HG03196 (cell line): ENCODE results near the gene KMT5C.

Experiments used
- ATAC-seq: cut with Tn5 transposase; IDR thresholded peaks from one replicate; pipeline ENCODE4 v1.9.1; 2021; ENCODE audit not compliant: unreplicated experiment

The KMT5C gene

DNA sequence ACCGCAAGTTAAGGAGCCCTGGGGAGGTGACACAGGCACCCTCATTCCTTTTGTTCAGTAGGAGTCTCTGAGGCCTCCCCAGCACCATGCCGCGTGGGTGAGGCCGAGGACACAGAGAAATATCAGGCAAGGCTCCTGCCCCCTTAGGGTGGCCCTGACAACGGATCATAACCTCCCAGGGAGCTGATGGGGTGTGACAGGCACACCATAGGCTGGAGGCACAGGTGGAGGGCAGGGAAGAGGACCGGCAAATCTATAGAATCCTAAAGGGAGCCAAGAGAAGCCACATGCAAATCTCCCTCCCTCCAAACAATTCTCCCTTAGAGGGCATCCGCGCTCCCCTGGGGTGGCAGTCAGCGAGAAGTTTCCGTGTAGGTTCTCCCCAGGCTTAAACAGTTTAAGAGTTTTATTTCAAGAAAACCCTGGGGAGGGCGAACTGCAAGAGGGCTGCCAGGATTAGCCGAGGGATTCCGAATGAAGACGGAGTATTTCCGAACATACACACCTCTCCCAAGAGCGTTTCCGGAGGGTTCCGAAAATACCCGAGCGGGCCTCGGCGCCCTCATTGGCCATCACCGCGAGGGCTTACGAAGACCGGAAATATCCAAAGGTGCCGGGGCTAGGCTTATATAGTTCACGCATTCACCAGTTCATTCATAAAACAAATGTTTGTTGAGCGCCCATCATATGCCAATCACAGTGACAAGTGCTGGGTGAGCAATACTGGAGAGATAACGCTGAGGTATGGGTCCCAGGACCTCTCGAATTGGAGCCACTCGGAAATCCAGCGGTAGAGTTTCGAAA, 45.4 kb downstream of the KMT5C start:
- ATAC-seq, result peak; percentile 49

DNA sequence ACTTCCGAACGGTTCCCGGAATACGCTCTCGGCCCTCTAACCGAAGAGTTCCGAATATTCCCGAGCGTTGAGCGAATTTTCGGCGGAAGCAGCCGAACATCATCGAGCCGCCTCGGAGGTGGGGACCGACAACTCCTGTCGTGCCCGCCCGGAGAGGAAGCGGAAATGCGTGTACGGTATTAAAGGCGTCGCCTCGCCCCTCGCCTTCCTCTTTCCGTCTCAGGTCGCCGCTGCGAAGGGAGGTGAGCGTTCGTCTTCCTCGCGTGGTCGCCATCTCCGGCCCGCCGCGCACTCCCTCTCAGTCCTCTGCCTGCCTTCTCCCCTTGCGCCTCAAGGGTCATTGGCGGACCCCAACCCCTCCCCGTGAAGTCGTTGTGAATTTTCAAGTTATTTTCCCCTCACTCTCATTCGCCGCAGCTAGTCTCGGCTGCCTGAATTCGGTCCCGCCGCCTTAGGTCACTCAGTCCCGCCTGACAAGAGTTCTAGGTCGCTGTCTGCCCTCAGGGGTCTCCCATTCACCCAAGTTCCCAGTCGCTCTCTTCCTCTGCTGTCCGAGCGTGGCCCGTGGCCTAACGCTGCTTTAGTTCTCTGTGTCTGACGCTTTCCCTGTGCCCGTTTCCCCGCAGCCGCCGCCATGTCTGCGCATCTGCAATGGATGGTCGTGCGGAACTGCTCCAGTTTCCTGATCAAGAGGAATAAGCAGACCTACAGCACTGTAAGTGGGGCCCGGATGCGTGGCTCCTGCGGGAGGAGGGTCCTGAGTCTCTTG, 46.2 kb downstream of the KMT5C start, which contains the start of gene RPL28:
Gene RPL28, plus strand, starts transcription at position 209 of the 769 bp plus-strand sequence. Its CDS starts 426 bp downstream, at position 635.
- peak; percentile 64 for ATAC-seq

DNA sequence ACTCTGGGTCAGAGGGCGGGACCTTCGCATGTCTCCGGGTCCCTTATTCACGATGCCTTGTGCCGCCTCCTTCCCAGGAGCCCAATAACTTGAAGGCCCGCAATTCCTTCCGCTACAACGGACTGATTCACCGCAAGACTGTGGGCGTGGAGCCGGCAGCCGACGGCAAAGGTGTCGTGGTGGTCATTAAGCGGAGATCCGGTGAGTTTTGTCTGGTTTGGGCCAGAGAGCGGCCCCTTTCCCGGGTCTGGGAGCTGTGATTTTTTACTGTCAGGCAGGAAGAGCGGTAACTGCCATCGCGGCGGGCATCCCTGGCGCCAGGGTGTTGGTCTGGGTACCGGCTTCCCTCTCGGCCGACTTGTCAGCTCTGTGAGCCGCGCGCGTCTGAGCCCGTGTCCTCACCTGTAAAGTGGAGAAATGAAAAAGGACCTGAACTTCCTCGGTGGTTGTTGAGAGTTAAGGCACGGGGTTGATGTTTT, 46.9 kb downstream of the KMT5C start:
- no peak for ATAC-seq

DNA sequence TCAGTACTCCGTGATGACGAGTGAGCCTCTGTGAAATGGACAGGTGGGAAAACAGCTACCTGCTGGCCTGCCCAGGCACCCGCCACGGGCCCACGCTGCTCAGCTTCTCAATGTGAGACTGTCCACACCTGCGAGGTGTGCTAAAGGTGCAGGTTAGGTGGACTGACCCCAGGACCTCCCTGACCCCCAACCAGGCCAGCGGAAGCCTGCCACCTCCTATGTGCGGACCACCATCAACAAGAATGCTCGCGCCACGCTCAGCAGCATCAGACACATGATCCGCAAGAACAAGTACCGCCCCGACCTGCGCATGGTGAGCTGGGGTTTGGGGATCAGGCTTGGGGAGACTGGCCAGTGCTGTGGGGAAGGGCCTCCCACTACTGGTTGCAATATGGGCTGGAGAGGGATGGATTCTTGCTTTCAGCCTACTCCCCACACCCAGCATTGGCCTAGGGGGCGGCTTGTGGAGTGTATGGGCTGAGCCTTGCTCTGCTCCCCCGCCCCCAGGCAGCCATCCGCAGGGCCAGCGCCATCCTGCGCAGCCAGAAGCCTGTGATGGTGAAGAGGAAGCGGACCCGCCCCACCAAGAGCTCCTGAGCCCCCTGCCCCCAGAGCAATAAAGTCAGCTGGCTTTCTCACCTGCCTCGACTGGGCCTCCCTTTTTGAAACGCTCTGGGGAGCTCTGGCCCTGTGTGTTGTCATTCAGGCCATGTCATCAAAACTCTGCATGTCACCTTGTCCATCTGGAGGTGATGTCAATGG, 48.2 kb downstream of the KMT5C start:
- no peak for ATAC-seq

DNA sequence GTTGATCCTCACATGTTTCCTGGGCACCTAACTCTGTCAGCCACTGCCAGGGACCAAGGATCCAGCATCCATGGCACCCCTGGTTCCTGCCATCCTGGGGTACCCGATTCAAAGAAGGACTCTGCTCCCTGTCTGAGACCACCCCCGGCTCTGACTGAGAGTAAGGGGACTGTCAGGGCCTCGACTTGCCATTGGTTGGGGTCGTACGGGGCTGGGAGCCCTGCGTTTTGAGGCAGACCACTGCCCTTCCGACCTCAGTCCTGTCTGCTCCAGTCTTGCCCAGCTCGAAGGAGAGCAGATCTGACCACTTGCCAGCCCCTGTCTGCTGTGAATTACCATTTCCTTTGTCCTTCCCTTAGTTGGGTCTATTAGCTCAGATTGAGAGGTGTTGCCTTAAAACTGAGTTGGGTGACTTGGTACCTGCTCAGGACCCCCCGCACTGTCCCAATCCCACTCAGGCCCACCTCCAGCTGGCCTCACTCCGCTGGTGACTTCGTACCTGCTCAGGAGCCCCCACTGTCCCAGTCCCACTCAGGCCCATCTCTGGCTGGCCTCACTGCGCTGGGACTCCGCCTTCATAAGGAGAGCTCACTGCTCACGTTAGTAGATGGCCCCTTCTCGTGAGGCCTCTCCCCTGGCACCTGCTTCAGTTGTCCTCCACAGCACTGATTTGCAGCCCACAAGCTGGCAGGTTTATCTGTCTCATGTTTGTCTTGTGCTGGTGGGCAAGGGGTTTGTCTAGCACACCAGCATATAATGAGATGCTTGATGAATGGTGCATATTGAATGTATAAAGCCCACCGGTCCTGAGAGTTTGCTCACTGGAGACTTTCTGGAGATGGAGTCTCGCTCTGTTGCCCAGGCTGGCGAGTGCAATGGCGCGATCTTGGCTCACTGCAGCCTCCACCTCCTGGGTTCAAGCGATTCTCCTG, 50.0 kb downstream of the KMT5C start:
- no peak for ATAC-seq

DNA sequence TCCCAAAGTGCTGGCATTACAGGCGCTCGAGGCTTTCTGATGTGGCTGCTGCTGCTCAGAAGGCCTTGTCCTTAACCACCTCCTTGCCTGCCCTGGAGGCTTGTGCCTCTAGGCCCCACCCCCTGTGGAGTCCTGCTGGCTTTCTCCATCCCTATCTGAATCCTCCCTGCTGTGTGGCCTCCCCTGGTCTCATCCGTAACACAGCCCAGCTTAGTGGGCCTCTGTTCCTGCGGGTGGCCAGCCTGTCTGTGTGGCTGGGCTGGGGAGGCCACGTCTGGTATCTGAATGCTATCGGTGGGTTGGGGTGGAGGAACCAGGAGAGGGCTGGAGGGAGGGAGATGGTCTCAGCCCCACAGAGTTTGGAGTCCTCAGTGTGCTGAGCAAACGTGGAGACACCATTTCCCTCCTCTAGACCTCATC, 50.8 kb downstream of the KMT5C start:
- ATAC-seq, result no peak

DNA sequence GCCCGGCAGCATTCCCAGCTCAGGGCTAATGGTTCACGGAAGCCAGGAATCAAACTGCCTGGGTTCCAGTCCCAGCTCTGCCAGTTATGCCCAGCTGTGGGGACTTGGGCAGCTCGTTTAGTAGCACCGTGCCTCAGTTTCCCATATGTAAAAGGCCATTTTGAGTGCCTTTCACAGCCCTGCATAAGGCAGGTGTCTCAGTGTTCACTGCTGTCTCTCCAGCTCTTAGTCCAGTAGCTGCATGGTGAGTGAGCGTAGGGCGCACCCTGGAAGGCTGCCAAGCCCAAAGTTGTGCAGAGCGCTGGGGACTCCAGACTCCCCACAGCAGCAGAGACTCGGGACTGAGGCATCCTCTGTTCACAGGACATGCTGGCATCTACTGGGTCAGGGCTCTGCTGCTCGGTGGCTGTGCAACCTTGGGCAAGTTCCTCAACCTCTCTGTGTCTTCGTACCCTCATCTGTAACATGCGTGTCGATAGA, 51.6 kb downstream of the KMT5C start:
- ATAC-seq, result no peak

DNA sequence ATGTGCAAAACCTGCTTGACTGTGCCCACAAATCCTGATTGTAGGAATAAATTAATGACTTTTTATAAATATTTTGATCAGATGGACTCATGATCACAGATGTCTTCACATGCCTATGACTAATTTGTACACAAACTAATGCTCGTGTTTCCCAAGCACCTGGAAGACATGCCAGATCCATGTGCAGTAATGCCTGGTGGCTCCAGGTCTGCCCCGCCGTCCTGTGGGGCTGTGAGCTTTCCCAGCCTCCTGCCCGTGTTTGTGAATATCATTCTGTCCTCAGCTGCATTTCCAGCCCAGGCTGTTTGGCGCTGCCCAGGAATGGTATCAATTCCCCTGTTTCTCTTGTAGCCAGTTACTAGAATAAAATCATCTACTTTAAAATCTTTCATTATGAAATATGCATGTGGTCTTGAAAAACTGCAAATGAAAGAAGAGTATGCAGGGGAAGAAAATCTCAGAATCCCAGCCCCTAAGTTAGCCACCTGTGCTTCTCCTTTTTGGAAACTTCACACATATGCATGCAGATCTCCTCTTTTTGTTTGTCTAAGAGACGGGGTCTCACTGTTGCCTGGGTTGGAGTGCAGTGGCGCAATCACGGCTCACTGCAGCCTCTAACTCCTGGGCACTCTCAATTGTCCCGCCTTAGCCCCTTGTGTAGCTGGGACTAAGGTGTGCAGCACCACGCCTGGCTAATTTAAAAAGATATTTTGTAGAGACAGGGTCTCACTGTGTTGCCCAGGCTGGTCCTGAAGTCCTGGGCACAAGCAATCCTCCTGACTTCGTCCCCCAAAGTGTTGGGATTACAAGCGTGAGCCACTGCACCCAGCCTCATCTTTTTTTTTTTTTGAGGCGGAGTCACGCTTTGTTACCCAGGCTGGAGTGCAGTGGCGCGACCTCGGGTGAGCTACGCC, 52.3 kb downstream of the KMT5C start:
- no peak for ATAC-seq

DNA sequence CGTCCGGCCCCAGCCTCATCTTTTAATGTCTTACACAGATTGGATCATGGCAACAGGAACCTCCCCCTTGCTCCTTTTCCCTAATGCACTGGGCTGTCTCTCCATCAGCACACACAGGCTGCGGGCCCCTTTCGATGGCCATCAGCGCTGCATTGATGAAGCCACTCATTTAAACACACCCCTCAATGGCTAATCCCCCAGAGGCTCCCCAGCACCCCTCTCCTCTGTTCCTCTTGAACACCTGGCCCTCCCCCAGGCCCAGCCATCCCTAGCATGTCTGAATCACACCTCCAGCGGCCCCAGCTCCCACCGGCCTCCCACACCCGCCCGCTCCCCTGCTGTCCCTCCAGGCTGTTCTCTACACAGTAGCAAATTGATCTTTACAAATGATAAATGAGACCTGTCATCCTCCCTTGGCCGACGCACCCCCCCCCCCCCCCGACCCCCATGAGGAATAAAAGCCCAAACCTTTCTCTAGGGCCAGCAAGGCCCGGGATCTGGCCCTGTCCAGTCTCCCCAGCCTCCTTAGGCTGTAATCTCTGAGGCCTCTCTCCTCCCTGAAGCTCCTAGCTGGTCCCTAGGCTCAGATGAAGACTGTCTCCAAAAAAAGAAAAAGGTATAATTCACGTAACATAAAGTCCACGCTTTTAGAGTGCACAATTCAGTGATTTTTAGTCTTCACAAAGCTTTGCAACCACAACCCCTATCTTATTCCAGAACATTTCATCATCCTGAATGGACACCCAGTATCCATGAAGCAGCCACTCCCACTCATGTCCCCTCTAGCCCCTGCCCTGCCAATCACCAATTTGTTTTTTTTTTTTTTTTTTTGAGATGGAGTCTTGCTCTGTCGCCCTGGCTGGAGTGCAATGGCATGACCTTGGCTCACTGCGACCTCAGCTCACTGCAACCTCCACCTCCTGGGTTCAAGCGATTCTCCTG, 53.4 kb downstream of the KMT5C start:
- ATAC-seq, result no peak
